MCF 10A (cell line): ENCODE data around the gene ARL6IP6. TPM values are rescaled to one million over a fixed set of nuclear protein-coding genes. Genes with fewer than 3 reads are reported as not detected.

Experiments
- BruUV-seq: library from RNA; stranded (reverse); fragments of 400-500 nt; replicated peaks from 2 replicates; lab custom pipeline; 2021; lab: Mats Ljungman, UMichigan
- CTCF ChIA-PET: fragments of 300-600 bp; sonication (Branson Sonifier 250); formaldehyde crosslinking; extraction: SDS; loops from one replicate; lab custom pipeline; 2021; ENCODE audit warnings: antibody characterized with exemption, inconsistent platforms; lab: Yijun Ruan, JAX
- POLR2A ChIA-PET: fragments of 300-600, 350-650 bp; sonication (Branson Sonifier 250); formaldehyde crosslinking; extraction: SDS; loops from one replicate; lab custom pipeline; 2020; ENCODE audit warnings: antibody characterized with exemption, inconsistent platforms; lab: Yijun Ruan, JAX
- DNase-seq: peaks from one replicate; pipeline ENCODE4 v3.0.0-alpha.2; 2018; ENCODE audit not compliant: unreplicated experiment
- H3K27ac Mint-ChIP-seq: one replicate; pipeline ENCODE4 v1.8.0; 2022; ENCODE audit warnings: mild to moderate bottlenecking, low read depth, mixed read lengths; ENCODE audit not compliant: unreplicated experiment
- H3K27me3 Mint-ChIP-seq: one replicate; pipeline ENCODE4 v1.8.0; 2022; ENCODE audit warnings: mixed read lengths; ENCODE audit not compliant: insufficient read depth, unreplicated experiment
- H3K36me3 Mint-ChIP-seq: one replicate; pipeline ENCODE4 v1.8.0; 2022; ENCODE audit warnings: mild to moderate bottlenecking, moderate library complexity, mixed read lengths; ENCODE audit not compliant: insufficient read depth, unreplicated experiment
- H3K4me1 Mint-ChIP-seq: one replicate; pipeline ENCODE4 v1.8.0; 2022; ENCODE audit warnings: mixed read lengths; ENCODE audit not compliant: insufficient read depth, unreplicated experiment
- H3K4me3 Mint-ChIP-seq: one replicate; pipeline ENCODE4 v1.8.0; 2022; ENCODE audit warnings: mild to moderate bottlenecking, moderate library complexity, mixed read lengths; ENCODE audit not compliant: unreplicated experiment
- H3K9me3 Mint-ChIP-seq: one replicate; pipeline ENCODE4 v1.8.0; 2022; ENCODE audit warnings: mixed read lengths; ENCODE audit not compliant: unreplicated experiment
- intact Hi-C: fragments of 100-400 bp; cut with micrococcal nuclease; formaldehyde crosslinking; loops from 2 replicates; pipeline ENCODE4 v1.14.1; 2022
- total RNA-seq: library from RNA; stranded (reverse); gene quantifications from 2 replicates; pipeline ENCODE4 v1.2.3, GENCODE V29; 2022
- TF ChIP-seq, protein P1 (sequence below): fragments of 200-600 bp; IDR thresholded peaks from one replicate; pipeline ENCODE4 v1.8.0; 2022; ENCODE audit warnings: antibody characterized with exemption, mild to moderate bottlenecking; ENCODE audit not compliant: unreplicated experiment

Gene ARL6IP6
- total RNA-seq, 1 experiment from 2014 or later, result 23.7 TPM

DNA sequence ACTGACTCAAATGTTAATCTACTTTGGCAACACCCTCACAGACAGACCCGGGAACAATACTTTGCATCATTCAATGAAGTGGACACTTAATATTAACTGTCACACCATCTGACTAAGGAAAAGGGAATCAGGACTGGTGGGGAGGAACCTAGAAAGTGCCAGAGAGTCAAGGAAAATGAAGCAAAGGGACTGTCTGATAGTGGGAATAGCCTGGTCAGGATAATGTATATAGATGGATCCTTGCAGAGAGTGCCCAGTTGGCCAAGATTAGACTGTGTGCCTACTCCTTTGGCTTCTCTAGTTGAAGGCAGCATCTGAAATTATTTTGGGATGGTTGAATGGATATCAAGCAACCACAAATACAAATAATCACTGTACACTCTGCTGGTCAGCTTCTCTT is 45.2 kb downstream of the ARL6IP6 start:
- BruUV-seq, result no TSS peak

DNA sequence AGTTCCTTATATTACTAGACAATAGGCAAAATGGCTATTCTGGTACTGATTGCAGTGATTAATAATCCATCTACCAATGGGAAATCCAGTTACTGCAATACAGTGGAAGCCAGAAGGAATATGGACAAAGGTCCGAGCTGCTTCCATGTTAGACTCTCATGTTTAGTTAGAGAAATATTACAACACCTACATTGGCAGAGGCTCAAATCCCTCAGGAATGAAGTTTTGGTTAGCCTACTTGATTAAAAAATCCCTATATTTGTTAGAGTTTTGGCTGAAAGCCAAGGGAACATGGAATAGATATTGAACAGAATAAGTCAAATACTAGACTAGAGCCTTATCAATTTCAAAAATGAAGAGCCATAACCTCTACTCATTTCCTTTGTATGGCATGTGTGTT is 48.5 kb downstream of the ARL6IP6 start:
- no TSS peak for BruUV-seq
- H3K4me3 Mint-ChIP-seq, result no peak overlapping the region
- intact Hi-C loops, result loop anchor here (5.0 kb wide), 1 partner anchor 155 kb away; no protein-coding TSS in a partner anchor
- H3K27me3 Mint-ChIP-seq, result no peaks in the 10 kb centered on the region
- peaks cover 9% of the 10 kb centered on the region for H3K4me1 Mint-ChIP-seq
- H3K27ac Mint-ChIP-seq, result no peak overlapping the region
- H3K36me3 Mint-ChIP-seq, result no peaks in the 10 kb centered on the region
- ChIA-PET CTCF (interaction anchor here (0.6 to 1.4 kb wide), 2 partner anchors 516 to 712 kb away, joined by 3 to 4 read pairs; partner anchors contain the start of gene RPRM), POLR2A (no interaction called here)
- peak; percentile 38 for DNase-seq
- TF ChIP-seq, protein P1, sequence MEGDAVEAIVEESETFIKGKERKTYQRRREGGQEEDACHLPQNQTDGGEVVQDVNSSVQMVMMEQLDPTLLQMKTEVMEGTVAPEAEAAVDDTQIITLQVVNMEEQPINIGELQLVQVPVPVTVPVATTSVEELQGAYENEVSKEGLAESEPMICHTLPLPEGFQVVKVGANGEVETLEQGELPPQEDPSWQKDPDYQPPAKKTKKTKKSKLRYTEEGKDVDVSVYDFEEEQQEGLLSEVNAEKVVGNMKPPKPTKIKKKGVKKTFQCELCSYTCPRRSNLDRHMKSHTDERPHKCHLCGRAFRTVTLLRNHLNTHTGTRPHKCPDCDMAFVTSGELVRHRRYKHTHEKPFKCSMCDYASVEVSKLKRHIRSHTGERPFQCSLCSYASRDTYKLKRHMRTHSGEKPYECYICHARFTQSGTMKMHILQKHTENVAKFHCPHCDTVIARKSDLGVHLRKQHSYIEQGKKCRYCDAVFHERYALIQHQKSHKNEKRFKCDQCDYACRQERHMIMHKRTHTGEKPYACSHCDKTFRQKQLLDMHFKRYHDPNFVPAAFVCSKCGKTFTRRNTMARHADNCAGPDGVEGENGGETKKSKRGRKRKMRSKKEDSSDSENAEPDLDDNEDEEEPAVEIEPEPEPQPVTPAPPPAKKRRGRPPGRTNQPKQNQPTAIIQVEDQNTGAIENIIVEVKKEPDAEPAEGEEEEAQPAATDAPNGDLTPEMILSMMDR, result no peak
- peaks cover 7% of the 10 kb centered on the region for H3K9me3 Mint-ChIP-seq

More for the DNA sequence above, 45.2 kb downstream of the ARL6IP6 start:
- Mint-ChIP-seq H3K36me3 (peaks cover 18% of the 10 kb centered on the region), H3K4me1 (peaks cover 9% of the 10 kb centered on the region), H3K9me3 (peaks cover 7% of the 10 kb centered on the region), H3K27me3 (no peaks in the 10 kb centered on the region), H3K4me3 (no peak overlapping the region), H3K27ac (no peak overlapping the region)
- ChIA-PET POLR2A (no interaction called here), CTCF (interaction anchor here (0.6 kb wide), 1 partner anchor 11 kb away, joined by 3 read pairs; no protein-coding TSS in a partner anchor)
- DNase-seq, result no peak
- intact Hi-C loops, result no loop called here
- TF ChIP-seq, protein P1, result no peak

DNA sequence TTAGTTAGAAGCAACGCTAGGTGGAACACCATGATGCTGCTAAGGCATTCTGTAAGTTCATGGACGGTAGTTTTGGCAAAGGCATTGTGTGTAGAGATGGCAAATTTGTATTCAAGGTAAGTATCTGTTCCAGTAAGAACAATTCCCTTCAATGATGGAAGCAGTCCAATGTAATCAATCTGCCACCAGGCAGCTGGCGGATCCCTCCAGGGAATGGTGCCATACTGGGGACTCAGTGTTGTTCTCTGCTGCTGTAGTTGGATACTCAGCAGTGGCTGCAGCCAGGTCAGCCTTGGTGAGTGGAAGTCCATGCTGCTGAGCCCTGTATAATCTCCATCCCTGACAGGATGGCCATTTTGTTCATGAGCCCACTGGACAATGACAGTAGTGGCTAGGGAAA is 62.8 kb downstream of the ARL6IP6 start:
- Mint-ChIP-seq H3K27me3 (no peaks in the 10 kb centered on the region), H3K36me3 (no peaks in the 10 kb centered on the region), H3K4me1 (no peaks in the 10 kb centered on the region), H3K9me3 (no peaks in the 10 kb centered on the region), H3K4me3 (no peak overlapping the region), H3K27ac (no peak overlapping the region)
- TF ChIP-seq, protein P1, result no peak
- ChIA-PET CTCF (interaction anchor here (0.5 to 0.6 kb wide), 2 partner anchors 9 to 81 kb away, joined by 3 read pairs; no protein-coding TSS in a partner anchor), POLR2A (no interaction called here)
- no TSS peak for BruUV-seq
- no peak for DNase-seq
- intact Hi-C loops, result no loop called here

DNA sequence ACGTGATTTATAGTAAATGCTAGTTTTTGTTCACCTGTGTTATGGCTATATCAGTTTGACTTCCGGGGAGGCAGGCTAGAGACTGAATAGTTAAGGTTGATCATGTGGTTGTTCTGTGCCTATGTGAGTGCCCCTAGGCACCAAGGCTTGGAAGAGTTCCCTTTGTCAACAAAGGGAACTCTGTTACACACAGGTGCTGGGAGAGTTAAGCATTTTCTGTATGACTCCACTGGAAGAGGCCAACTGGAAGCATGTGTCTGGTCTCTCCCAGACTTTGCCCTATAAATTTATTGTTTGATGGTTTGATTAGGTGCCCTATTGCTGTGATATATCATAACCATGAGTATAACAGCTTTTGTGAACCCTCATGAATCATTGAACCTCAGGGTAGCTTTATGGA is 63.8 kb downstream of the ARL6IP6 start:
- intact Hi-C loops, result no loop called here
- no TSS peak for BruUV-seq
- no peaks in the 10 kb centered on the region for H3K9me3 Mint-ChIP-seq
- no peaks in the 10 kb centered on the region for H3K36me3 Mint-ChIP-seq
- H3K27me3 Mint-ChIP-seq, result no peaks in the 10 kb centered on the region
- TF ChIP-seq, protein P1, result no peak
- no peak overlapping the region for H3K27ac Mint-ChIP-seq
- H3K4me3 Mint-ChIP-seq, result no peak overlapping the region
- ChIA-PET POLR2A (no interaction called here), CTCF (interaction anchor here (0.5 kb wide), 1 partner anchor 298 kb away, joined by 4 read pairs; no protein-coding TSS in a partner anchor)
- H3K4me1 Mint-ChIP-seq, result no peaks in the 10 kb centered on the region
- no peak for DNase-seq
